GM18870 (cell line): Measurements from ENCODE around the gene TUT7.
"Not testable (repeated sequence)": the region's sequence is repeated elsewhere in the genome, so short reads cannot be mapped to it uniquely, and the experiment has no call there.

Experiments used
- ATAC-seq: cut with Tn5 transposase; IDR thresholded peaks from one replicate; pipeline ENCODE4 v1.9.1; 2021; ENCODE audit warnings: moderate library complexity; ENCODE audit not compliant: unreplicated experiment

The TUT7 gene, protein sequence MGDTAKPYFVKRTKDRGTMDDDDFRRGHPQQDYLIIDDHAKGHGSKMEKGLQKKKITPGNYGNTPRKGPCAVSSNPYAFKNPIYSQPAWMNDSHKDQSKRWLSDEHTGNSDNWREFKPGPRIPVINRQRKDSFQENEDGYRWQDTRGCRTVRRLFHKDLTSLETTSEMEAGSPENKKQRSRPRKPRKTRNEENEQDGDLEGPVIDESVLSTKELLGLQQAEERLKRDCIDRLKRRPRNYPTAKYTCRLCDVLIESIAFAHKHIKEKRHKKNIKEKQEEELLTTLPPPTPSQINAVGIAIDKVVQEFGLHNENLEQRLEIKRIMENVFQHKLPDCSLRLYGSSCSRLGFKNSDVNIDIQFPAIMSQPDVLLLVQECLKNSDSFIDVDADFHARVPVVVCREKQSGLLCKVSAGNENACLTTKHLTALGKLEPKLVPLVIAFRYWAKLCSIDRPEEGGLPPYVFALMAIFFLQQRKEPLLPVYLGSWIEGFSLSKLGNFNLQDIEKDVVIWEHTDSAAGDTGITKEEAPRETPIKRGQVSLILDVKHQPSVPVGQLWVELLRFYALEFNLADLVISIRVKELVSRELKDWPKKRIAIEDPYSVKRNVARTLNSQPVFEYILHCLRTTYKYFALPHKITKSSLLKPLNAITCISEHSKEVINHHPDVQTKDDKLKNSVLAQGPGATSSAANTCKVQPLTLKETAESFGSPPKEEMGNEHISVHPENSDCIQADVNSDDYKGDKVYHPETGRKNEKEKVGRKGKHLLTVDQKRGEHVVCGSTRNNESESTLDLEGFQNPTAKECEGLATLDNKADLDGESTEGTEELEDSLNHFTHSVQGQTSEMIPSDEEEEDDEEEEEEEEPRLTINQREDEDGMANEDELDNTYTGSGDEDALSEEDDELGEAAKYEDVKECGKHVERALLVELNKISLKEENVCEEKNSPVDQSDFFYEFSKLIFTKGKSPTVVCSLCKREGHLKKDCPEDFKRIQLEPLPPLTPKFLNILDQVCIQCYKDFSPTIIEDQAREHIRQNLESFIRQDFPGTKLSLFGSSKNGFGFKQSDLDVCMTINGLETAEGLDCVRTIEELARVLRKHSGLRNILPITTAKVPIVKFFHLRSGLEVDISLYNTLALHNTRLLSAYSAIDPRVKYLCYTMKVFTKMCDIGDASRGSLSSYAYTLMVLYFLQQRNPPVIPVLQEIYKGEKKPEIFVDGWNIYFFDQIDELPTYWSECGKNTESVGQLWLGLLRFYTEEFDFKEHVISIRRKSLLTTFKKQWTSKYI (N-terminal part only)

DNA sequence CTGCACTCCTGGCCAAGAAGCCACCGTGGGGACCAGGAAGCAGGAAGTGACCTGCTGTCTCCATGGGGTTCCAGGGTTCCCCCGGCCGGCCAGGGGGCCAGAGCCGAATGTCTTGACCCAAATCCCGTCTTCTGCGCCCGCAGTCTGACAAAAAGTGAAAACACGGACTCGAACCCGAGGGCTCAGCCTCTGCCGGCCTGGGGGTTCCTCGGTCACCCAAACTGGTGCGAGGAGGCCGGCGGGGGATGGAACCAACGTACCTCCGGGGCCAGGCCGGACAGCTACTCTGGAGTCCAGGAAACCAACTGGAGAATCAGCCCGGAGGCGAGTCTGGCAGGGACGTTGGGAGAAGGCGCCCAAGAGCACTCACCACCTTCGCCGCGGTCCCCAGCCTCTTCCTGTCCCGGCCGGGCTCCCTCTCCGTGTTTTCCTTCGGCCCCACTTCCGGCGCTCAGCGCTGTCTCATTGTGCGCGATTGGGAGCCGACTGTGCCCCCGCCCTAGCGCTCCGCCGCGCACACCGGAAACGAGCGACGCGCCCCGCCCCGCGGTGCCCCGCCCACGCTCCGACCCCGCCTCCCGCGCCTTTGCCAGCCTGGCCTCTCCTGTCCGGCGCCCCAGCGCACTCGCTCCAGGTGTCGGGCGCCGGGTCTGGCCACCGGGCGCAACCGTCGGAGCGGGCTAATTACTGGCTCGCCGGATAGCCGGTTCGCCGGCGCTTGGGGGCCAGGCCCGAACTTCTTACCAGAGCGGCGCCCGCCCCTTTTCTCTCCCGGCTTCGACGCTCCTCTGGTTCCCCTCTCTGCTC, at the start of gene TUT7:
TUT7 (minus strand) TSS at position 400 of the 807 bp plus-strand sequence. CDS start 1,211 bp downstream, outside the sequence.
- ATAC-seq: peak; percentile 72

DNA sequence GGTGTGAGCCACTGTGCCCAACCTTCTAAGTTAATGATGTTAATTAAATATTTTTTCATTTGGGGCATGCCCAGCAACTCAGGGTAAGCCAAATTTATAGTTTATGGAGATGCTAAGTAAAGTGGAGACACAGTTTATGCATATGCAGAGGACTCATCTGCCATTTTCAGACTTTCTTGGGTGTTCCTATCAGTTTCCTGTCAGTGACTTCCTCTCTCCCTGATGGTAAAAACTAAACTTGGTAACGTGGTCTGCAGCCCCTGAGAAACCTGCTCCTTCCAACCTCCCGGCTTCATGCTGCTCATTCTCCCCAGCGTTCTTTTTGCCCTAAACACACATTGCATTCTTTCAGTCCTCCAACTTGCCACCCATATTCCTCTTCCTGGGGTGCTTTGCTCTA, 48.4 kb upstream of the TUT7 start:
- no peak for ATAC-seq

DNA sequence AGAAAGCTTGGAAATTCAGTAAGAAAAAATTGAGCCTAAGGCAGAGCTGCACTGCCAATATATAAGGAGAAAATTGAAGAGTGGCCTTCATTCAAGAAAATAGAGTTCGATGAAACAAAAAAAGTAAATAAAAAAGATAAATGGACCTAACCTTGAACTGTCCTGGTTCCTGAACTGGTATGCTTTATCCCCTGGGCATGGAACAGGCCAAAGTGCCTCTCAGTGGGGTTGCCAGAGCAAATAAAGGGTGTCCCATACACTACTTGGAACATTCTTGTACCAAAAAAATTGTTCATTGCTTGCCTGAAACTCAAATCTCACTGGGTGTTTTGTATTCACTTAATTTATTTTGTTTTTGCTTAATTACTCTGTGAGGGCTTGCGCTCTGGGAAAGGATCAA, 42.2 kb upstream of the TUT7 start:
- ATAC-seq: no peak

DNA sequence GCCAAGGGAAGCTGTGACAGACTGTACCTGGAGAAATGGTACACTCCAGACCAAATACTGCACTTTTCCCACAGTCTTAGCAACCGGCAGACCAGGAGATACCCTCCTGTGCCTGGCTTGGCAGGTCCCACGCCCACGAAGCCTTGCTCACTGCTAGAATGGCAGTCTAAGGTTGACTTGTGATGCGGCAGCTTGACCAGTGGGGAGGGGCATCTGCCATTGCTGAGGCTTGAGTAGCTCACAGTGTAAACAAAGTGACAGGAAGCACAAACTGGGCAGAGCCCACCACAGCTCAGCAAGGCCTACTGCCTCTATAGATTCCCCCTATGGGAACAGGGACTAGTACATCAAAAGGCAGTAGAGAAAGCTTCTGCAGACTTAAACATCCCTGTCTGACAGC, 36.0 kb upstream of the TUT7 start:
- ATAC-seq: not testable (repeated sequence)

DNA sequence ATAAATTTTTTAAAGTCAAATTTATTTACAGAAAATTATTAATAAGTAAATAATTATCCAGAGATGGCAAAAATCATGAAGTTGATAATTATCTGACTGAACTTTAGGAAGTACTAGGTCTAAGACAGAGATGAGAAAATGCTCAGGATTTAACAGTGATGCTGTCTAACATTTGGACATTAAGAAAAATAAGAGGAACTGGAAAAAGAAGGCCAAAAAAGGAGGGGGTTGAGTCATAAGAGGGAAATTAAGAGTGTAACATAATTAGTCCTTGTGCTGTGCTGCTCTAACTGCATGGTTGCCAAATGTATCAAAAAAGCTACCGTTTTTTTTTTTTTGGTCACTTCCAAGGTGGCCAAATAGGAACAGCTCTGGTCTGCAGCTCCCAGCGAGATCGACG, 35.4 kb upstream of the TUT7 start:
- ATAC-seq: no peak

DNA sequence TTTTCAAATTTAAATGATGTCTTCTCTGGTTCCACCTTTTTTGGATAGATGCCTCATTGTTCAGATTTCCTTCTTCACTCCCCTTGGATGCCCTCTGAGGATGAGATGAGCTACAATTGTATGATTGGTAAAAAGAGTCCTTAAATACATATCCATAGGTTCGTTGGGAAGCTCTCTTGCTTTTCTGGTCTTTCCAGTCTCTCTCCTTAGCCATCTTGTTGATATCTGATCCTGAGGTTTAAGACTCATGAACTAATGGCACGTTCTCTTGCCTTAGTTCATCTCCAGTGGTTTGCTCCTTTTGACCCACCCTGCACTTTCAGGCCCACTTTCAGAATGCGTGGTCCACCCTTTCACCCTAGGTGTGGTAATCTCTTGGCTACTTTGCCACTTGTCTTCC, 33.2 kb upstream of the TUT7 start:
- no peak for ATAC-seq

DNA sequence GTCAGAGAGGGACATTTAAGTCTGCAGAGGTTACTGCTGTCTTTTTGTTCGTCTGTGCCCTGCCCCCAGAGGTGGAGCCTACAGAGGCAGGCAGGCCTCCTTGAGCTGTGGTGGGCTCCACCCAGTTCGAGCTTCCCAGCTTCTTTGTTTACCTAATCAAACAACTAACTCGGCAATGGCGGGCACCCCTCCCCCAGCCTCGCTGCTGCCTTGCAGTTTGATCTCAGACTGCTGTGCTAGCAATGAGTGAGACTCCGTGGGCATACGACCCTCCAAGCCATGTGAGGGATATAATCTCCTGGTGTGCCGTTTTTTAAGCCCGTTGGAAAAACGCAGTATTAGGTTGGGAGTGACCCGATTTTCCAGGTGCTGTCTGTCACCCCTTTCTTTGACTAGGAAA, 28.8 kb upstream of the TUT7 start:
- not testable (repeated sequence) for ATAC-seq

DNA sequence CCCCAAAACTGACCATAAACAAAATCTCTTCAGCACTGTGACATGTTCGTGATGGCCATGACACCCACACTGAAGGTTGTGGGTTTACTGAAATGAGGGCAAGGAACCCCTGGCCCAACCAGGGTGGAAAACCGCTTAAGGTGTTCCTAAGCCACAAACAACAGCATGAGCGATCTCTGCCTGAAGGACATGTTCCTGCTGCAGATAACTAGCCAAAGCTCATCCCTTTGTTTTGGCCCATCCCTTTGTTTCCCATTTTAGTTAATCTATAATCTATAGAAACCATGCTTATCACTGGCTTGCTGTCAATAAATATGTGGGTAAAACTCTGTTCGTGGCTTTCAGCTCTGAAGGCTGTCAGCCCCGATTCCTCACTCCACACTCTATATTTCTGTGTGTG, 21.8 kb upstream of the TUT7 start:
- ATAC-seq: no peak

DNA sequence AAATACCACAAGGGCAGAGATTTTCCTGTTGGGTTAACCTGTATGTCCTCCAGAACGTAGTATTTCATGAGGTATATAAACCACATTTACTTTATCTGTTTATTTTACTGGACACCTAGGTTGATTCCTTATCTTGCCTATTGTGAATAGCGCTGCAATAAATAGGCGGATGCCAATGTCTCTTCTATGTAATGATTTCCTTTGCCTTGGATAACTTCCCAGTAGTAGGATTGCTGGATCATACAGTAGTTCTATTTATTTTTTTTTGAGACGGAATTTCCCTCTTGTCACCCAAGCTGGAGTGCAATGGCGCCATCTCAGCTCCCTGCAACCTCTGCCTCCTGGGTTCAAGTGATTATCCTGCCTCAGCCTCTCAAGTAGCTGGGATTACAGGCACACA, 15.6 kb upstream of the TUT7 start:
- no peak for ATAC-seq

DNA sequence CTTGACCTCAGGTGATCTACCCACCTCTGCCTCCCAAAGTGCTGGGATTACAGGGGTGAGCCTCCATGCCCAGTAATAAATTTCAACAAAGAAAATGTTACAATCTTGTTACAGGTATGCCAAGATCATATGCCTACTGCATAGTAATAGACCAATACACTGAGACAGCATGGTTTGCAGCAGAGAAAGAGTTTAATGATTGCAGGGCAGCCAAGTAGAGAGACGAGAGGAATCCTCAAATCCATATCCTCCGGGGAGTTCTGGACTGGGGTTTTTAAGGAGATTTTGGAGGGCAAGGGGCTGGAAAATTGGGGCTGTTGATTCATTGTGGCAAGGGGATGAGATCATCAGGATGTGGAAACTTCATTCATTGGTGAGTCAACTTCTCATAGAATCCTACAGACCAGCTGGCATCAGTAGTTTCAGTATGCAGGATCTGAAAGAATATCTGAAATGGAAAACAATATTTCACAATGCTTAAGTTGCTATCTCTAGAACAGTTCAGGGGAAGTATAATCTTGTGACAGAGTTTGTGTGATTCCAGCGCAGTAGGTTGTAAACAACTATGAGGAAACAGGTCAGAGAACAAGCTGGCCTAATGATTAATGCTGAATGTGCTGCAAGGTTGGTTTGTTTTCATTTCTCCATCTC, 14.8 kb upstream of the TUT7 start:
- ATAC-seq: no peak

DNA sequence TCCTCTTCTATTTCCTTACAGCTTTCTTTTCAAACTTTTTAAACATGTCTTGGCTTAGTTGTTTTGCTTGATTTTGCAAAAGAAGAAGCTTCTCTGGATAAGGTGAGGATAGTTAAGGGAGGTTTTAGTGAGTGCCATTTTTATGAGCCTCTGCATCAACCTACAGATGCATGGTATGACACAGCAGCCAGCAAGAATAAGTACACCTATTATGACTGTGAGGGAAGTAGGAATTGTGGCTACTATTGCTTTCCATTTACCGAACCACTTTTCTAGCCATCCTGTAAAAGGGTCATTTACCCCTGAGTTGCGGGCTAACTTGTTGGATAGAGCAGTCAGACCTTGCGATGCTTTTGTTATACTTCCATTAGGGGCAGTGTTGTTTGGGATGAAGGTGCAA, 7.0 kb upstream of the TUT7 start:
- ATAC-seq: no peak

DNA sequence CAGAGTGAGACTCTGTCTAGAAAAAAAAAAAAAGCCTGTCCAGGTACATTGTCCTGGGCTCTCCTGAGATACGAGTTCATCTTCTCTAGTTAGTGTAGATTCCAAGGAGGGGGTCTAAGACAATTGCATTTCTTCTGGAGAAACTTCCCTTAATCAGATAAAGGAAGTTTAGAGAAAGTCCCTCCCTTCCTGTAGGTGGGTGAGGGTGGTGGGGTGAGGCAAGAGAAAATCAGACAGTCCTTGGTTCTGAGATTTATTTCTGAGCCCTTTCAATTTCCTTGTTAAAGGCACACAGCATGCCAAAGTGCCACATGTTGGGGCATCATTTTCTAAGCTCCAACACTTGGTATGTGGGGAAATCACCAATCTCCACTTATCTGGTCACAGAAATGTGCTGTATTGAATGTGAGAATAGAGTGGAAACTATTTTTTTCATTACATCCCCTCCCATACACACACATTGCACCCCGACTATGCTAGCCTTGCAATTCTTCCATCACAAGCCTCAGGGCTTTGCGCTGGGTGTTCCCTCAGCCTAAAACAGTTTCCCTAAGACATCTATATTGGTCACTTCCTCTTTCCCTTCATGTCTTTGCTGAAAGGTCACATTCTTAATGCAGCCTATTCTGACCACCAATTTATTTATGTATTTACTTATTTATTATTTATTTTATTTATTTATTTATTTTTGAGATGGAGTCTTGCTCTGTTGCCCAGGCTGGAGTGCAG, 5.1 kb upstream of the TUT7 start:
- ATAC-seq: no peak

DNA sequence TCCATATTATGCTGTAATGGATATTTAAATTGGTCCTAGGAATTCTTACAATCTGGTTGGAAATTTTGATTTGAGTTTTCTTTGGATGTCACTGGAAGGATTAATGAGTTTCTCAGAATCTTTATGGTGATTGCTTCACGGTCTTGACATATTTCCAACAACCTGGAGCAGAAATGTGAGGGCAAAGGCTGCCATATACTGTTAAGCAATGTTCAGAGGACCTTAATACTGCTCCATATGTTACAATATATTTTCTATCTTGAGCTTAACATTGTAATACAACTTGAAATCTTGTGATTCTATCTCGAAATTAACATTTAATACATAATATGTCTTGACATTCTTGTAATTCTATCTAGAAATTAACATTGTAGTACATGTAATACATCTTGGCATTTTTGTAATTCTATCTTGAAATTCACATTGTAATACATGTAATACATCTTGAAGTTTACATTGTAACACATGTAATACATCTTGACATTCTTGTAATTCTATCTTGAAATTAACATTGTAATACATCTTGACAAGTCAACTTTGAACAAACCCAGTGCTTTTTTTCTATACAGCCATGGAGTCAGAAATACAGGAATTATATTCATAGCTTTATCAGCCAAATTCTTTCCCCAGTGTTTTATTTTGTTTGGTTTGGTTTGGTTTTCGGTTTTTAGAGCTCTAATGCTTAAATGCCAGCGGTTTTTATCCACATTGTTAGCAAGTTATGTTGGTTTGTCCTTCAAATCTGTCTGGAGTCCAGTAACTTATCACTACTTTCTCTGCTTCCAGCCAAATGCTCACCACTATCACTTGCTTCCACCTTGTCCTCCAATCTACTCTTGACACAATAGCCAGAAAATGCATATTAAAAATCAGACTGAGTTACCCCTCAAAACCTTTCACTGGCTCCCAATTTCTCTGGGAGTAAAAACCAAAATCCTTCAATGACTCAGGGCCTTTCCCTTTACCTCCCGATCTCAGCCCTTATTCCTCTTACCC, 3.0 kb upstream of the TUT7 start:
- no peak for ATAC-seq

DNA sequence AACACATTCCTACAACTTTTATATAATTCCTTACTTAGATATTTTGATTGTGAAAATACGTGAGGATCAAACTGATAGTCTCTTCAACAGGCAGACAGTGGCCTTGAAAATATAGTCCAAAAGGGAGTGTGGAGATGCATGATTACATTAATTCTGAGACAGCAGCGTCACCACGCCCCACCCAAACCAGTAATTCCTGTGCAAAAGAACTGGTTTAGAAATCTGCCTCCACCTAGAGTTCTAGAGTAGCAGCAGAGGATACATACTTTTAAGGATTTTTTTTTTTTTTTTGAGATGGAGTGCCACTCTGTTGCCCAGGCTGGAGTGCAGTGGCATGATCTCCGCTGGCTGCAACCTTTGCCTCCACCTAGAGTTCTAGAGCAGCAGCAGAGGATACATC, 1.6 kb upstream of the TUT7 start:
- no peak for ATAC-seq

DNA sequence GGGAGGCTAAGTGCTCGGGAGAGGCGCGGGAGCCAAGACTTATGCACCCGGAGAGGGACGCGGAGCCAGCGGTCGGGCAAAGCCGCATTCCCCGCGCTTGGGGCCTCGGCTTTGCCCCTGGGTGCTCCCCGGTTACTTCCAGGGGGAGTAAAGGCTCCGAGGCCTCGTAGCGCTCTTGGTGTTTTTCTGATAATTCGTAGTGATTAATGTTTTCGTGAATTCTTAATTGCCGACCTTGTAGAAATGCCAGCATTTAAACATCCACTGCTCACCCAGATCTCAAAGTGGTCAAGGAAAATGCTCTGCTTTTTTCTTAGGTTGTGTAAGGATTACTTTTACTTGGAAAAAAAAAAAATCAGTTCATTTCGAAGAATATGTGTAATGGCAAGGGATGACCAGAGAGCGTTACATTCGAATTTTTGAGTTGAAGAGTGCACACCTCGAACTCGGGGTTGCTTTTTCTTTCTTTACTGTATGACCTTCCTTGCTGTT, 654 bp upstream of the TUT7 start:
- ATAC-seq: no peak

DNA sequence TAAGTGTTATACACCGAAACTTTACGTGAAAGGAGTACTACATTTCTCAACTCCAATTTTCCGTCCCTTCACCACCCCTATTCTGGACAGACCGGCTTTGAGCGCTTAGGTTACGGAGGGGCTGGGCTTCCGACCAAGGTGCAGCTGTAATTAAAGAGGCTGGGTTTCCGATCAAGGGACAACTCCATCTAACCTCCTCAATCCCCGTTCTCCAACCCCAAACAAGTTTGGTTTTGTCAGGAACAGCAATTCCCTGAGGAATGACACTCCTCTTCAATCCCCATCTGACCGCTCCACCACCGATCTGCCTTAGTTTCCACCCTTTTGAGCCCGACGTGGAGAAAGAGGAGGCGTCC, 577 bp downstream of the TUT7 start:
- ATAC-seq: peak; percentile 7

DNA sequence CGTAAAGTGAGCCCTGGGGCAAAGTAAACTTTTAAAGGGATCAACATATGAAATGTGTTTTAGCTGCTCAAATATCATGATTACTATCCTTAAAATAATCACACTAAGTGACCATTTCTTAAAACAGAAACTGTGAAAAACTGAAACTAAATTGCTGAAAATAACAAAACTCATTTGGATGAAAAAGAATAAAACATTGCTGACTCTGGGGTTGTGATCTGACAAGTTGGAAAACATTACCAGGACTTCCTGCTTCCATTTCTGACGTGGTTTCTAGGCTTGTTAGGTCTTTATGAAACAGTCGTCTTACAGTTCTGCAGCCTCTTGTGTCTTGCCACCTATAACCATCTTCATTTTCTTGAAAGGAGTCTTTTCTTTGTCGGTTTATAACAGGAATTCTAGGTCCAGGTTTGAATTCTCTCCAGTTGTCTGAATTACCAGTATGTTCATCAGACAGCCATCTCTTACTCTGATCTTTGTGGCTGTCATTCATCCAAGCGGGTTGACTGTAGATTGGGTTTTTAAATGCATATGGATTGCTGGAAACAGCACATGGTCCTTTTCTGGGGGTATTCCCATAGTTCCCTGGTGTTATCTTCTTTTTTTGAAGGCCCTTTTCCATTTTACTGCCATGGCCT, 1.7 kb downstream of the TUT7 start:
- no peak for ATAC-seq

DNA sequence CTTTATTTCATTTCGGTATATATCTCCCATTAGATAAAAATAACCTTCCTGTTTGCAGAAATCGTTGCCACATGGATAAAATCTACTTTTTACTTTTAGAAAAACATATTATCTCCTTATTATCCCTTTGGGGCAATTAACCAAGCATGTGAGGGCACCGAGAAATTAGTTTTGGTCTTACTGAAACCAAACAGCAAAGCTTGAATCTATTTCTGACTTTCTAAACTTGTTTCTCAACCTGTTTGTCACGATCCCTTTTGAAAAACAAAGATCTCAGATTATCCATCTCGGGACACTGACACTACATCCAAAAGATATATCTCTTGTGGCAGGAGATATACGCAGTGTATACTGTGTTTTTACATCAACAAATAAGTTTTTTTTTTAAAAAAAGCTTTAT, 2.3 kb downstream of the TUT7 start:
- no peak for ATAC-seq
